Transverse colon (tissue), 4 donors: ENCODE results near the gene PFN1. TPM values are rescaled to one million over a fixed set of nuclear protein-coding genes. Genes with fewer than 3 reads are reported as not detected.
"Not testable (repeated sequence)": the region's sequence is repeated elsewhere in the genome, so short reads cannot be mapped to it uniquely, and the experiment has no call there.

ENCODE experiments used
- DNase-seq: peaks from one replicate; pipeline ENCODE4 v3.0.0-alpha.2; 2019
- H3K27ac ChIP-seq, 4 donors: fragments of 200-600 bp; sonication (generic); 2 replicates each; pipeline ENCODE4 v1.5.1; 2016 to 2018; ENCODE audit warnings: inconsistent platforms in 4 of 4
- H3K27me3 ChIP-seq: fragments of 200-600 bp; sonication (generic); 2 replicates; pipeline ENCODE4 v1.5.1; 2017; ENCODE audit warnings: inconsistent platforms
- H3K36me3 ChIP-seq, 4 donors: fragments of 200-600 bp; sonication (generic); 2 replicates each; pipeline ENCODE4 v1.5.1; 2017 to 2019; ENCODE audit warnings: inconsistent platforms in 4 of 4
- H3K4me1 ChIP-seq, 4 donors: fragments of 200-600 bp; sonication (generic); 2 replicates each; pipeline ENCODE4 v1.5.1; 2017 to 2020; ENCODE audit warnings: inconsistent platforms in 4 of 4
- H3K4me3 ChIP-seq, 4 donors: fragments of 200-600 bp; sonication (generic); 1 replicate in 1 of 4; 2 replicates in 3 of 4; pipeline versions ENCODE4 v1.5.1 to v1.6.1; 2017 to 2019; ENCODE audit warnings: inconsistent platforms in 4 of 4
- H3K9me3 ChIP-seq, 2 donors: fragments of 200-600 bp; sonication (generic); 2 replicates each; pipeline ENCODE4 v1.5.1; 2017 to 2019; ENCODE audit warnings: inconsistent platforms in 2 of 2
- EP300 ChIP-seq: sonication (generic); formaldehyde crosslinking; IDR thresholded peaks from one replicate; pipeline ENCODE4 v1.6.1; 2017; ENCODE audit warnings: antibody characterized with exemption, low read depth
- POLR2A ChIP-seq: fragments of 450-650 bp; IDR thresholded peaks from one replicate; pipeline ENCODE4 v1.6.1; 2016; ENCODE audit warnings: antibody characterized with exemption, mild to moderate bottlenecking, moderate library complexity
- POLR2AphosphoS5 ChIP-seq, 3 donors: sonication (generic); formaldehyde crosslinking; IDR thresholded peaks; one replicate each; pipeline ENCODE4 v1.6.1; 2016; ENCODE audit warnings: antibody characterized with exemption in 3 of 3
- WGBS, 2 donors: methylation state at CpG; one replicate each; pipeline ENCODE4 v1.1.5; 2018; ENCODE audit warnings: low coverage in 1 of 2; 5-methylcytosine and 5-hydroxymethylcytosine counted together
- in situ Hi-C, 4 donors: fragments of 200-750 bp; cut with MboI; loops; one replicate each; pipeline versions ENCODE4 v1.15.0 to v1.15.1; 2017; ENCODE audit warnings: low sequenced_read_pairs in 3 of 4, low pct_ligation_motif_present in 1 of 4, low pct_unique_long_range_greater_than_20kb in 1 of 4
- intact Hi-C: fragments of 100-400 bp; cut with DNase I; formaldehyde crosslinking; loops from one replicate; pipeline ENCODE4 v1.15.1; 2023; ENCODE audit warnings: low total_unique reads
- total RNA-seq, 4 donors: library from RNA; depleted of rRNA; stranded (reverse); fragments of >200 nt; gene quantifications; one replicate each; pipeline ENCODE4 v1.1.0, GENCODE V29; 2016
- TF ChIP-seq, protein P1 (sequence below), 5 experiments: fragments of 200-600 bp in 3 of 5; fragments of 450-650 bp in 2 of 5; sonication (generic) in 3 of 5; IDR thresholded peaks; 1 replicate in 2 of 5; 2 replicates in 3 of 5; pipeline ENCODE4 v1.5.1; 2016 to 2017; ENCODE audit warnings: antibody characterized with exemption in 5 of 5, inconsistent platforms in 3 of 5, mild to moderate bottlenecking in 2 of 5, moderate library complexity in 1 of 5

PFN1 gene
- total RNA-seq, 4 donors from 2014 or later: 743 to 1,049 (median 945) TPM

DNA sequence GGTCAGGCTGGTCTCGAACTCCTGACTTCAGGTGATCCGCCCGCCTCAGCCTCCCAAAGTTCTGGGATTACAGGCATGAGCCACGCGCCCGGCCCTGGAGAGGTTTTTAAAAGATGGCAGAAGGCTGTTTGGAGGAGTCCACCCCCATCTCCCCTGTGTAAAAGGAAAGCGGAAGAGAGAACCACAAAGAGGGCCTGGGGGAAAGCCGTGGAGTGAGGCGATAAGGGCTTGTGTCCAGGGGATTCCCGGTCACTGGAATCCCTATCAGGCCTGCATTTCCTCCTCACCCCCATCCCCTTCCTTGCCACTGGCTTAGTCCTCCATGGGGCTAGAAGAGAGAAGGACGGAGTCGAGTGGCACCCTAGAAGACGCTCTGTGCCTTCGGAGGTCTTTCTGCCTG, 16.4 kb downstream of the PFN1 start, which contains the start of gene GP1BA:
Gene GP1BA, plus strand, starts transcription at position 315 of the 400 bp plus-strand sequence. CDS start 328 bp downstream, outside the sequence.
- DNase-seq: no peak
- Histone ChIP-seq H3K36me3 (peaks cover 0 to 1% (median 0%) of the 10 kb centered on the region in 4 donors), H3K4me3 (no peak within 1 kb of the TSS), H3K27ac (no peak within 1 kb of the TSS), H3K9me3 (no peaks in the 10 kb centered on the region), H3K27me3 (no peaks in the 10 kb centered on the region), H3K4me1 (peaks cover 3 to 8% (median 7%) of the 10 kb centered on the region in 4 donors)
- intact Hi-C loops: loop anchor here (10.0 kb wide), 1 partner anchor 53 kb away; the partner anchor contains the start of gene CAMTA2
- in situ Hi-C loops: no loop called here
- TF ChIP-seq POLR2A (no peak), POLR2AphosphoS5 (IDR thresholded peaks at IDR 0.05) (no peak), EP300 (no peak)
- TF ChIP-seq, protein P1, sequence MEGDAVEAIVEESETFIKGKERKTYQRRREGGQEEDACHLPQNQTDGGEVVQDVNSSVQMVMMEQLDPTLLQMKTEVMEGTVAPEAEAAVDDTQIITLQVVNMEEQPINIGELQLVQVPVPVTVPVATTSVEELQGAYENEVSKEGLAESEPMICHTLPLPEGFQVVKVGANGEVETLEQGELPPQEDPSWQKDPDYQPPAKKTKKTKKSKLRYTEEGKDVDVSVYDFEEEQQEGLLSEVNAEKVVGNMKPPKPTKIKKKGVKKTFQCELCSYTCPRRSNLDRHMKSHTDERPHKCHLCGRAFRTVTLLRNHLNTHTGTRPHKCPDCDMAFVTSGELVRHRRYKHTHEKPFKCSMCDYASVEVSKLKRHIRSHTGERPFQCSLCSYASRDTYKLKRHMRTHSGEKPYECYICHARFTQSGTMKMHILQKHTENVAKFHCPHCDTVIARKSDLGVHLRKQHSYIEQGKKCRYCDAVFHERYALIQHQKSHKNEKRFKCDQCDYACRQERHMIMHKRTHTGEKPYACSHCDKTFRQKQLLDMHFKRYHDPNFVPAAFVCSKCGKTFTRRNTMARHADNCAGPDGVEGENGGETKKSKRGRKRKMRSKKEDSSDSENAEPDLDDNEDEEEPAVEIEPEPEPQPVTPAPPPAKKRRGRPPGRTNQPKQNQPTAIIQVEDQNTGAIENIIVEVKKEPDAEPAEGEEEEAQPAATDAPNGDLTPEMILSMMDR (IDR thresholded peaks at IDR 0.05): no peak
- WGBS, 2 donors: 67 to 79% methylated on average over 3 to 14 of the region's 14 CpGs

DNA sequence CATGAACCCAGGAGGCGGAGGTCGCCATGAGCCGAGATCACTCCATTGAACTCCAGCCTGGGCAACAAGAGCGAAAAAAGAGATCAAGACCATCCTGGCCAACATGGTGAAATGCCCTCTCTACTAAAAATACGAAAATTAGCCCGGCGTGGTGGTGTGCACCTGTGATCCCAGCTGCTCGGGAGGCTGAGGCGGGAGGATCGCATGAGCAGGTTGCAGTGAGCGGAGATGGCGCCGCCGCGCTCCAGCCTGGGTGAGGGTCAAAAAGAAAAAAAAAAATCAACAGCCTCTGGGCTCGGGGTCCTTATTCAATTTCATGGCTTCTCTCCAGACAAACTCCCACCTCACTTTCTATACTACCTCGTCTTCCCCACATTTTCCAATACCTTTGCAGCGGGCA, 19.4 kb downstream of the PFN1 start:
- no peak overlapping the region for H3K4me3 ChIP-seq
- in situ Hi-C loops (no loop called here), intact Hi-C loops (no loop called here)
- TF ChIP-seq EP300 (no peak), POLR2AphosphoS5 (IDR thresholded peaks at IDR 0.05) (no peak), POLR2A (no peak)
- TF ChIP-seq, protein P1 (IDR thresholded peaks at IDR 0.05): no peak
- no peak for DNase-seq
- no peaks in the 10 kb centered on the region for H3K36me3 ChIP-seq
- 96 to 97% methylated on average over 14 to 18 of the region's 18 CpGs for WGBS, 2 donors
- no peaks in the 10 kb centered on the region for H3K27me3 ChIP-seq
- no peaks in the 10 kb centered on the region for H3K9me3 ChIP-seq
- H3K4me1 ChIP-seq: peaks cover 0 to under 1% (median under 1%) of the 10 kb centered on the region in 4 donors
- no peak overlapping the region for H3K27ac ChIP-seq

DNA sequence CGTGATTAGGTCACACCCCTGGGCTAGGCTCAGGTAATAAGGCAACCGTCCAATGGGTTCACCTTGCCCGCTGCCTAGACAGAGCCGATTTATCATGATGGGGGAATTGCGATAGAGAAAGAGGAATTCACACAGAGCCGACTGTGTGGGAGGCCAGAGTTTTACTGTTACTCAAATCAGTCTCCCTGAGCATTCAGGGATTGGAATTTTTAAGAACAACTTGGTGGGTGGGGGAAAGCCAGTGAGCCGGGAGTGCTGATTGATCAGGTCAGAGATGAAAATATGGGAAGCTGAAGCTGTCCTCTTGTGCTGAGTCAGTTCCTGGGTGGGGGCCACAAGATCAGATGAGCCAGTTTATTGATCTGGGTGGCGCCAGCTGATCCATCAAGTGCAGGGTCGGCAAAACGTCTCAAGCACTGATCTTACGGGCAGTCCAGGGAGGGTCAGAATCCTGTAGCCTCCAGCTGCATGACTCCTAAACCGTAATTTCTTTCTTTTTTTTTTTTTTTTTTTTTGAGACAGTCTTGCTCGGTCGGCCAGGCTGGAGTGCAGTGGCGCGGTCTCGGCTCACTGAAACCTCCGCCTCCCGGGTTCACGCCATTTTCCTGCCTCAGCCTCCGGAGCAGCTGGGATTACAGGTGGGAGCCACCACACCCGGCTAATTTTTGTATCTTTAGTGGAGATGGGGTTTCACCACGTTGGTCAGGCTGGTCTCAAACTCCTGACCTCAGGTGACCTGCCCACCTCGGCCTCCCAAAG, 21.6 kb downstream of the PFN1 start:
- H3K27me3 ChIP-seq, DNase-seq, H3K4me1 ChIP-seq, H3K27ac ChIP-seq, intact Hi-C loops, H3K9me3 ChIP-seq, H3K4me3 ChIP-seq, in situ Hi-C loops, H3K36me3 ChIP-seq: not testable (repeated sequence)
- 83 to 85% methylated on average over 6 to 24 of the region's 24 CpGs for WGBS, 2 donors

DNA sequence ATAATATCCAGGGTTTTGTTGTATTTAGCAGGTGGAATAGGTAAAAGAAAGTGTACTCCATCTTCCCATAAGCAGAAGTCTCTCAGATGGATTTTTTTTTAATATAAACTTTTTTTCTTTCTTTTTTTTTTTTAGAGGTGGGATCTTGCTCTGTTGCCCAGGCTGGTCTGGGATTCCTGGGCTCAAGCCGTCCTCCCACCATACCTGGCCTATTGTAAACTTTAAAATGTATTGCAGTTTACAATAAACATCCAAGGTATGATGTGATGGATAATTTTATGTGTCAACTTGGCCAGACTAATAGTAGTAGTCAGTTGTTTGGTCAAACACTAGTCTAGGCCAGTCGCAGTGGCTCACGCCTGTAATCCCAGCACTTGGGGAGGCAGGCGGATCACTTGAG, 27.0 kb downstream of the PFN1 start:
- WGBS, 2 donors: 96% methylated on average over 4 of the region's 4 CpGs; no CpG with 5 or more reads in 1 of the 2 donors
- DNase-seq: no peak

More for the DNA sequence above, 27.0 kb downstream of the PFN1 start:
- intact Hi-C loops (no loop called here), in situ Hi-C loops (loop anchor here in 2 of 4 donors (25.0 kb wide), 1 partner anchor 141 kb away; no protein-coding TSS in a partner anchor)
- H3K4me3 ChIP-seq: no peak overlapping the region
- no peaks in the 10 kb centered on the region for H3K9me3 ChIP-seq
- H3K27ac ChIP-seq: no peak overlapping the region
- no peaks in the 10 kb centered on the region for H3K4me1 ChIP-seq
- TF ChIP-seq POLR2AphosphoS5 (IDR thresholded peaks at IDR 0.05): no peak
- TF ChIP-seq EP300: no peak
- TF ChIP-seq POLR2A: no peak
- TF ChIP-seq, protein P1 (IDR thresholded peaks at IDR 0.05): no peak
- no peaks in the 10 kb centered on the region for H3K36me3 ChIP-seq
- H3K27me3 ChIP-seq: no peaks in the 10 kb centered on the region
